GM13976 (cell line): ENCODE measurements around the gene C4orf36.

Experiments
- DNase-seq: peaks from one replicate; pipeline ENCODE4 v3.0.0; 2012; ENCODE audit warnings: low spot score
- CTCF ChIP-seq: IDR thresholded peaks from 2 replicates; pipeline ENCODE4 v1.5.1; 2012; ENCODE audit warnings: borderline replicate concordance, mild to moderate bottlenecking; ENCODE audit not compliant: insufficient read depth; ENCODE audit errors: extremely low read depth, missing control alignments, control extremely low read depth
- in situ Hi-C: fragments of 300-500 bp; cut with MboI; formaldehyde crosslinking; loops from one replicate; pipeline ENCODE4 v1.12.0; 2022; ENCODE audit warnings: low sequenced_read_pairs, mixed read lengths, inconsistent platforms; ENCODE audit not compliant: unreplicated experiment

C4orf36 gene

GRCh38 chr4:86835677-86836076 lies 56.5 kb downstream of the C4orf36 start:
- TF ChIP-seq CTCF: no peak
- no peak for DNase-seq
- in situ Hi-C loops: no loop called here

DNA sequence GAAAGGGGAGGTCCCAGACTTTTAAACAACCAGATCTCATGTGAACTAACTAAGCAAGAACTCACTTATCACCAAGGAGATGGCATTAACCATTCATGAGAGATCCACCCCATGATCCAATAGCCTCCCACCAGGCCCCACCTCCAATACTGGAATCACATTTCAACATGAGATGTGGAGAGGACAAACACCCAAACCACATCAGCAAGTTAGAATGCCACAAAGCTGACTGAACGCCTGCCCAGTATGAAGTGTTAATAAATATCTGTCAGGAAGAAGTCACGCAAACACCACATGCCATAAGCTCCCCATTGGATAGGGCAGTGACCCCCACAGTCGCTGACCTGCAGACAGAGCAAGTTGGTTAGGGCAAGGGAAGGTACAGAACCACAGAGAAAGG lies 57.3 kb downstream of the C4orf36 start:
- DNase-seq: no peak
- in situ Hi-C loops: no loop called here
- no peak for TF ChIP-seq CTCF

DNA sequence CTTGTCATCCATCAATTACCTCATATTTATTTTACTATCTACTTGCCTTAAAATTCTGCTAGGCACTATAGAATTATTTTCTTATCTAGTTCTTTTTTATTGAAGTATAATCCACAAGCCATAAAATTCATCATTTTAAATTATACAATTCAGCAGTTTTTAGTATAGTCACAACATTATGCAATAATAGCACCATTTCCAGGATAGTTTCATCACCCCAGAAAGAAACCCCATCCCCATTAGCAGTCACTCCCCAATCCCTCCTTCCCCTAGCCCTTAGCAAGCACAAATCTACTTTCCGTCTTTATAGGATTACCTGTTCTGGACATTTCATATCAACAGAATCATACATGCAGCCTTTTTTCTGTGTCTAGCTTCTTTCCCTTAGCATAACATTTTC lies 58.6 kb downstream of the C4orf36 start:
- in situ Hi-C loops: no loop called here
- no peak for DNase-seq

DNA sequence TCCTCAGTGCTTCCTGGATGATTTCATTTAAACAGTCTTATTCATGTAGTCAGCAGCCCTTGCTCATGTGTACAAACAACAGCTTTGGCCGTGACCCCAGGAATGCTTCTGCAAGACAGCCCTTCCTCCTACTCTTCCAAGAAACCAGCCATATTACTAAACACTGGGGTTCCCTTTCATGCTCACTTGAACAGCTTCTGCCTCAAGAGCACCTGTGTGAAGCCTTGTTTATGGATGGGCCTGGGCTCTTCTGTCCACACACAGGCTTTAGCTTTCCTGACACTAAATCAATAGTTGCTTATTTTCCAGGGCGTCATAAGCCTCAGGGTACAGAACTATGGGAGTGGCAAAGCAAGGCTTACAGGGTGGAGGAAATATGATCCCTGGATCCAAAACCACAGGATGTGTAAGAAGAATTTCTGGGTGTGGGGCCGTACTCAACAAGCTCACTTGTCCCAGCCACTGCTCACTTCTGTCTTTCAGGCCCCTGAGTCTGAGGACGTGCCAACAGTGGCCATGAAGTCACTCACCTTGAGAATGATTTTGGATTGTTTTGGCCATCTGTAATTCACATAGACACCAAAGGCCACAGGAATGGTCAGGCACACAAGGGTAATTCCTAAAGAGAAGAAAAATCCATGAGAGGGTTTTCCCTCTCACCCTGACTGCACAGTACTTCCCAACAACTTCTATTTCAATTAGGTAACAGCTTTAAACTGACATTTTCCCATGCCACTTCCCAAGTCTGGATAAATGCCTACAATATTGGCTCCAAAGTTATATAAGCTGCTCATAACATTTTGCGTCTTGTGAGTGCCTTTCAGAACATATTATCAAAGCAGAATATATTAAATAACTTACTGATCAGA lies 60.7 kb downstream of the C4orf36 start:
- in situ Hi-C loops: no loop called here

More for the DNA sequence above, 58.6 kb downstream of the C4orf36 start:
- TF ChIP-seq CTCF: no peak

More for the DNA sequence above, 60.7 kb downstream of the C4orf36 start:
- no peak for TF ChIP-seq CTCF
- DNase-seq: no peak
